ENCODE results near the gene CAMK1D. TPM values are rescaled to one million over a fixed set of nuclear protein-coding genes. Genes with fewer than 3 reads are reported as not detected.

CAMK1D gene
- total RNA-seq, 1 experiment from 2014 or later = 0.63 TPM

- Histone ChIP-seq H3K27ac (ENCODE audit: low read length) (no peak overlapping the region), H3K79me2 (ENCODE audit: low read length) (no peaks in the 10 kb centered on the region), H4K20me1 (ENCODE audit: insufficient read depth, low read depth, low read length) (no peaks in the 10 kb centered on the region), H3K27me3 (ENCODE audit: low read length) (no peaks in the 10 kb centered on the region), H3K4me1 (ENCODE audit: low read length) (no peaks in the 10 kb centered on the region; the same call in 1 of the 2 replicates), H3K36me3 (ENCODE audit: insufficient read depth, low read length) (no peaks in the 10 kb centered on the region), H2AFZ (ENCODE audit: low read length) (no peak overlapping the region), H3K9ac (ENCODE audit: low read length) (no peak overlapping the region), H3K4me2 (ENCODE audit: low read depth, low read length, poor library complexity, severe bottlenecking) (no peak overlapping the region), H3K9me2 (replicated peaks; ENCODE audit: insufficient read depth, low read length) (no peaks in the 10 kb centered on the region), H3K4me3 (ENCODE audit: low read length) (no peak overlapping the region), H3K9me3 (ENCODE audit: low read length) (no peaks in the 10 kb centered on the region)
- DNase-seq = no peak
Observed at GRCh38 chr10:12833451-12833850, 484.1 kb downstream of the CAMK1D start.

GRCh38 chr10:12834116-12834665, 484.8 kb downstream of the CAMK1D start:
- H3K9ac ChIP-seq (ENCODE audit: low read length) = no peak overlapping the region
- no peak overlapping the region for H3K27ac ChIP-seq (ENCODE audit: low read length)
- H3K9me3 ChIP-seq (ENCODE audit: low read length) = no peaks in the 10 kb centered on the region
- H3K9me2 ChIP-seq (replicated peaks; ENCODE audit: insufficient read depth, low read length) = no peaks in the 10 kb centered on the region
- H3K79me2 ChIP-seq (ENCODE audit: low read length) = no peaks in the 10 kb centered on the region
- no peak overlapping the region for H3K4me2 ChIP-seq (ENCODE audit: low read depth, low read length, poor library complexity, severe bottlenecking)
- H4K20me1 ChIP-seq (ENCODE audit: insufficient read depth, low read depth, low read length) = no peaks in the 10 kb centered on the region
- H3K4me1 ChIP-seq (ENCODE audit: low read length) = no peaks in the 10 kb centered on the region; the same call in 1 of the 2 replicates
- no peaks in the 10 kb centered on the region for H3K27me3 ChIP-seq (ENCODE audit: low read length)
- no peak overlapping the region for H2AFZ ChIP-seq (ENCODE audit: low read length)
- no peak overlapping the region for H3K4me3 ChIP-seq (ENCODE audit: low read length)
- H3K36me3 ChIP-seq (ENCODE audit: insufficient read depth, low read length) = no peaks in the 10 kb centered on the region
- no peak for DNase-seq

GRCh38 chr10:12834721-12835120, 485.4 kb downstream of the CAMK1D start:
- no peaks in the 10 kb centered on the region for H3K27me3 ChIP-seq (ENCODE audit: low read length)
- H3K36me3 ChIP-seq (ENCODE audit: insufficient read depth, low read length) = no peaks in the 10 kb centered on the region
- H2AFZ ChIP-seq (ENCODE audit: low read length) = no peak overlapping the region
- H3K9me2 ChIP-seq (replicated peaks; ENCODE audit: insufficient read depth, low read length) = no peaks in the 10 kb centered on the region
- no peaks in the 10 kb centered on the region for H3K79me2 ChIP-seq (ENCODE audit: low read length)
- no peaks in the 10 kb centered on the region for H4K20me1 ChIP-seq (ENCODE audit: insufficient read depth, low read depth, low read length)
- no peaks in the 10 kb centered on the region for H3K9me3 ChIP-seq (ENCODE audit: low read length)
- H3K4me2 ChIP-seq (ENCODE audit: low read depth, low read length, poor library complexity, severe bottlenecking) = no peak overlapping the region
- H3K4me3 ChIP-seq (ENCODE audit: low read length) = no peak overlapping the region
- H3K4me1 ChIP-seq (ENCODE audit: low read length) = no peaks in the 10 kb centered on the region; the same call in 1 of the 2 replicates
- no peak overlapping the region for H3K9ac ChIP-seq (ENCODE audit: low read length)
- DNase-seq = no peak
- no peak overlapping the region for H3K27ac ChIP-seq (ENCODE audit: low read length)

GRCh38 chr10:12835709-12836108, 486.4 kb downstream of the CAMK1D start:
- H3K27ac ChIP-seq (ENCODE audit: low read length) = no peak overlapping the region
- H3K27me3 ChIP-seq (ENCODE audit: low read length) = no peaks in the 10 kb centered on the region
- H3K4me3 ChIP-seq (ENCODE audit: low read length) = no peak overlapping the region
- no peaks in the 10 kb centered on the region for H3K4me1 ChIP-seq (ENCODE audit: low read length)
- no peaks in the 10 kb centered on the region for H3K36me3 ChIP-seq (ENCODE audit: insufficient read depth, low read length)
- no peak overlapping the region for H2AFZ ChIP-seq (ENCODE audit: low read length)
- no peaks in the 10 kb centered on the region for H3K79me2 ChIP-seq (ENCODE audit: low read length)
- DNase-seq = no peak
- H3K9ac ChIP-seq (ENCODE audit: low read length) = no peak overlapping the region
- no peak overlapping the region for H3K4me2 ChIP-seq (ENCODE audit: low read depth, low read length, poor library complexity, severe bottlenecking)
- H3K9me2 ChIP-seq (replicated peaks; ENCODE audit: insufficient read depth, low read length) = no peaks in the 10 kb centered on the region
- H3K9me3 ChIP-seq (ENCODE audit: low read length) = no peaks in the 10 kb centered on the region
- H4K20me1 ChIP-seq (ENCODE audit: insufficient read depth, low read depth, low read length) = no peaks in the 10 kb centered on the region

- no peak overlapping the region for H3K4me2 ChIP-seq (ENCODE audit: low read depth, low read length, poor library complexity, severe bottlenecking)
- H3K79me2 ChIP-seq (ENCODE audit: low read length) = no peaks in the 10 kb centered on the region
- H3K9me3 ChIP-seq (ENCODE audit: low read length) = no peaks in the 10 kb centered on the region
- H3K9me2 ChIP-seq (replicated peaks; ENCODE audit: insufficient read depth, low read length) = no peaks in the 10 kb centered on the region
- H3K4me3 ChIP-seq (ENCODE audit: low read length) = no peak overlapping the region
- H3K9ac ChIP-seq (ENCODE audit: low read length) = no peak overlapping the region
- no peaks in the 10 kb centered on the region for H4K20me1 ChIP-seq (ENCODE audit: insufficient read depth, low read depth, low read length)
- no peaks in the 10 kb centered on the region for H3K36me3 ChIP-seq (ENCODE audit: insufficient read depth, low read length)
- H2AFZ ChIP-seq (ENCODE audit: low read length) = no peak overlapping the region
- H3K4me1 ChIP-seq (ENCODE audit: low read length) = no peaks in the 10 kb centered on the region
- no peak overlapping the region for H3K27ac ChIP-seq (ENCODE audit: low read length)
- DNase-seq = no peak
- H3K27me3 ChIP-seq (ENCODE audit: low read length) = no peaks in the 10 kb centered on the region
Observed at GRCh38 chr10:12838366-12838765, 489.0 kb downstream of the CAMK1D start.

- H3K36me3 ChIP-seq (ENCODE audit: insufficient read depth, low read length) = no peaks in the 10 kb centered on the region
- no peaks in the 10 kb centered on the region for H3K9me3 ChIP-seq (ENCODE audit: low read length)
- H3K9ac ChIP-seq (ENCODE audit: low read length) = no peak overlapping the region
- no peak overlapping the region for H3K4me2 ChIP-seq (ENCODE audit: low read depth, low read length, poor library complexity, severe bottlenecking)
- no peak overlapping the region for H3K4me3 ChIP-seq (ENCODE audit: low read length)
- no peaks in the 10 kb centered on the region for H3K9me2 ChIP-seq (replicated peaks; ENCODE audit: insufficient read depth, low read length)
- H2AFZ ChIP-seq (ENCODE audit: low read length) = no peak overlapping the region
- no peaks in the 10 kb centered on the region for H4K20me1 ChIP-seq (ENCODE audit: insufficient read depth, low read depth, low read length)
- no peak overlapping the region for H3K27ac ChIP-seq (ENCODE audit: low read length)
- DNase-seq = no peak
- H3K79me2 ChIP-seq (ENCODE audit: low read length) = no peaks in the 10 kb centered on the region
- H3K4me1 ChIP-seq (ENCODE audit: low read length) = no peaks in the 10 kb centered on the region
- no peaks in the 10 kb centered on the region for H3K27me3 ChIP-seq (ENCODE audit: low read length)
Observed at GRCh38 chr10:12838995-12839927, 489.9 kb downstream of the CAMK1D start.

- H3K27ac ChIP-seq (ENCODE audit: low read length) = no peak overlapping the region
- no peak overlapping the region for H2AFZ ChIP-seq (ENCODE audit: low read length)
- H3K4me1 ChIP-seq (ENCODE audit: low read length) = no peaks in the 10 kb centered on the region
- no peak for DNase-seq
- H3K9ac ChIP-seq (ENCODE audit: low read length) = no peak overlapping the region
- no peaks in the 10 kb centered on the region for H3K79me2 ChIP-seq (ENCODE audit: low read length)
- H4K20me1 ChIP-seq (ENCODE audit: insufficient read depth, low read depth, low read length) = no peaks in the 10 kb centered on the region
- no peaks in the 10 kb centered on the region for H3K9me3 ChIP-seq (ENCODE audit: low read length)
- no peak overlapping the region for H3K4me2 ChIP-seq (ENCODE audit: low read depth, low read length, poor library complexity, severe bottlenecking)
- no peaks in the 10 kb centered on the region for H3K27me3 ChIP-seq (ENCODE audit: low read length)
- no peaks in the 10 kb centered on the region for H3K36me3 ChIP-seq (ENCODE audit: insufficient read depth, low read length)
- H3K4me3 ChIP-seq (ENCODE audit: low read length) = no peak overlapping the region
- H3K9me2 ChIP-seq (replicated peaks; ENCODE audit: insufficient read depth, low read length) = no peaks in the 10 kb centered on the region
Observed at GRCh38 chr10:12839941-12840611, 490.7 kb downstream of the CAMK1D start.

GRCh38 chr10:12841426-12841825, 492.1 kb downstream of the CAMK1D start:
- H3K4me2 ChIP-seq (ENCODE audit: low read depth, low read length, poor library complexity, severe bottlenecking) = no peak overlapping the region
- H3K4me1 ChIP-seq (ENCODE audit: low read length) = peaks cover 8% of the 10 kb centered on the region
- H3K36me3 ChIP-seq (ENCODE audit: insufficient read depth, low read length) = no peaks in the 10 kb centered on the region
- no peaks in the 10 kb centered on the region for H3K79me2 ChIP-seq (ENCODE audit: low read length)
- no peak overlapping the region for H3K4me3 ChIP-seq (ENCODE audit: low read length)
- no peak overlapping the region for H3K9ac ChIP-seq (ENCODE audit: low read length)
- H2AFZ ChIP-seq (ENCODE audit: low read length) = no peak overlapping the region
- no peak overlapping the region for H3K27ac ChIP-seq (ENCODE audit: low read length)
- DNase-seq = no peak
- H4K20me1 ChIP-seq (ENCODE audit: insufficient read depth, low read depth, low read length) = no peaks in the 10 kb centered on the region
- no peaks in the 10 kb centered on the region for H3K9me3 ChIP-seq (ENCODE audit: low read length)
- H3K9me2 ChIP-seq (replicated peaks; ENCODE audit: insufficient read depth, low read length) = no peaks in the 10 kb centered on the region
- no peaks in the 10 kb centered on the region for H3K27me3 ChIP-seq (ENCODE audit: low read length)
